HG02763 (cell line): ENCODE results near the gene SEZ6L.
"Not testable (repeated sequence)": the region's sequence is repeated elsewhere in the genome, so short reads cannot be mapped to it uniquely, and the experiment has no call there.

Experiments used
- ATAC-seq: cut with Tn5 transposase; IDR thresholded peaks from one replicate; pipeline ENCODE4 v1.9.1; 2021; ENCODE audit warnings: mild to moderate bottlenecking, moderate library complexity; ENCODE audit not compliant: unreplicated experiment

Gene SEZ6L

GRCh38 chr22:26377170-26377830 lies 208.0 kb downstream of the SEZ6L start:
- ATAC-seq = no peak

- no peak for ATAC-seq
These were observed 211.0 kb downstream of the SEZ6L start for GRCh38 chr22:26380072-26380830.

GRCh38 chr22:26382782-26383181 lies 213.5 kb downstream of the SEZ6L start:
- ATAC-seq = no peak

- no peak for ATAC-seq
These were observed 214.8 kb downstream of the SEZ6L start for GRCh38 chr22:26383968-26384556.

- no peak for ATAC-seq
These were observed 215.9 kb downstream of the SEZ6L start for GRCh38 chr22:26385164-26385563.

- ATAC-seq = no peak
These were observed 219.9 kb downstream of the SEZ6L start for GRCh38 chr22:26389125-26389524.

GRCh38 chr22:26391091-26391490 lies 221.8 kb downstream of the SEZ6L start:
- ATAC-seq = no peak

GRCh38 chr22:26391623-26392022 lies 222.4 kb downstream of the SEZ6L start:
- ATAC-seq = no peak

- ATAC-seq = no peak
These were observed 224.7 kb downstream of the SEZ6L start for GRCh38 chr22:26393929-26394328.

GRCh38 chr22:26394777-26395176 lies 225.5 kb downstream of the SEZ6L start:
- no peak for ATAC-seq

- ATAC-seq = no peak
These were observed 226.7 kb downstream of the SEZ6L start for GRCh38 chr22:26395926-26396325.

GRCh38 chr22:26398741-26399153 lies 229.5 kb downstream of the SEZ6L start:
- ATAC-seq = no peak

- ATAC-seq = no peak
These were observed 230.0 kb downstream of the SEZ6L start for GRCh38 chr22:26399289-26399688.

GRCh38 chr22:26401726-26402125 lies 232.5 kb downstream of the SEZ6L start:
- ATAC-seq = no peak

GRCh38 chr22:26404851-26405421 lies 235.7 kb downstream of the SEZ6L start:
- ATAC-seq = no peak

GRCh38 chr22:26406118-26406517 lies 236.9 kb downstream of the SEZ6L start:
- ATAC-seq = no peak

- ATAC-seq = not testable (repeated sequence)
These were observed 239.4 kb downstream of the SEZ6L start for GRCh38 chr22:26408562-26409220.

GRCh38 chr22:26409719-26410335 lies 240.6 kb downstream of the SEZ6L start:
- no peak for ATAC-seq

- ATAC-seq = no peak
These were observed 241.1 kb downstream of the SEZ6L start for GRCh38 chr22:26410386-26410785.

GRCh38 chr22:26414347-26414746 lies 245.1 kb downstream of the SEZ6L start:
- no peak for ATAC-seq

- ATAC-seq = no peak
These were observed 247.0 kb downstream of the SEZ6L start for GRCh38 chr22:26416256-26416655.
